Measurements from ENCODE around the gene SLC12A9. TPM values are rescaled to one million over a fixed set of nuclear protein-coding genes. Genes with fewer than 3 reads are reported as not detected.

SLC12A9 gene
- total RNA-seq, 1 donor from 2014 or later, result 30.5 TPM

DNA sequence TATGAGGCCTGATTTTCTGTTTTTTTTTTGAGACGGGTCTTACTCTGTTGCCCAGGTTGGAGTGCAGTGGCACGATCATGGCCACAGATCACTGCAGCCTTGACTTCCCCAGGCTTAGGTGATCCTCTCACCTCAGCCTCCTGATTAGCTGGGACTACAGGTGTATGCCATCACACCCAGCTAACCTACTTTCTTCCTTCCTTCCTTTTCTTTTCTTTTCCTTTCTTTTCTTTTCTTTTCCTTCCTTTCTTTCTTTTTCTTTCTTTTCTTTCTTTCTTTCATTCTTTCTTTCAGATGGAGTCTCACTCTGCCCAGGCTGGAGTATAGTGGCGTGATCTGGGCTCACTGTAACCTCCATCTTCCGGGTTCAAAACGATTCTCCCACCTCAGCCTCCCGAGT lies 26.2 kb downstream of the SLC12A9 start:
- H3K27ac Mint-ChIP-seq (ENCODE audit: unreplicated experiment), result peak overlapping the region; percentile 41
- DNase-seq (ENCODE audit: low read depth) (no peak), FAIRE-seq (no peak)
- Histone ChIP-seq H2AFZ (ENCODE audit: low read depth, low read length) (no peak overlapping the region), H3K9ac (ENCODE audit: low read length) (no peak overlapping the region), H3K9me3 (ENCODE audit: insufficient read depth, low read depth, low read length) (no peaks in the 10 kb centered on the region), H3K36me3 (ENCODE audit: insufficient read depth, low read length) (peaks cover 39% of the 10 kb centered on the region), H3K4me3 (ENCODE audit: insufficient read depth, low read depth, low read length) (no peak overlapping the region), H3K79me2 (ENCODE audit: insufficient read depth, low read length) (peaks cover 91% of the 10 kb centered on the region), H3K27me3 (ENCODE audit: insufficient read depth, low read length) (no peaks in the 10 kb centered on the region), H3K4me2 (ENCODE audit: low read length) (no peak overlapping the region), H3K27ac (ENCODE audit: low read depth, low read length) (no peak overlapping the region), H4K20me1 (ENCODE audit: insufficient read depth, low read length) (peaks cover 72% of the 10 kb centered on the region), H3K4me1 (ENCODE audit: insufficient read depth, low read length) (peaks cover 19% of the 10 kb centered on the region)
- H3K4me3 Mint-ChIP-seq (ENCODE audit: unreplicated experiment), result peak overlapping the region; percentile 68
- no peak for TF ChIP-seq EZH2 (IDR thresholded peaks at IDR 0.05; ENCODE audit: insufficient read depth, low read length)
- TF ChIP-seq, protein P1, sequence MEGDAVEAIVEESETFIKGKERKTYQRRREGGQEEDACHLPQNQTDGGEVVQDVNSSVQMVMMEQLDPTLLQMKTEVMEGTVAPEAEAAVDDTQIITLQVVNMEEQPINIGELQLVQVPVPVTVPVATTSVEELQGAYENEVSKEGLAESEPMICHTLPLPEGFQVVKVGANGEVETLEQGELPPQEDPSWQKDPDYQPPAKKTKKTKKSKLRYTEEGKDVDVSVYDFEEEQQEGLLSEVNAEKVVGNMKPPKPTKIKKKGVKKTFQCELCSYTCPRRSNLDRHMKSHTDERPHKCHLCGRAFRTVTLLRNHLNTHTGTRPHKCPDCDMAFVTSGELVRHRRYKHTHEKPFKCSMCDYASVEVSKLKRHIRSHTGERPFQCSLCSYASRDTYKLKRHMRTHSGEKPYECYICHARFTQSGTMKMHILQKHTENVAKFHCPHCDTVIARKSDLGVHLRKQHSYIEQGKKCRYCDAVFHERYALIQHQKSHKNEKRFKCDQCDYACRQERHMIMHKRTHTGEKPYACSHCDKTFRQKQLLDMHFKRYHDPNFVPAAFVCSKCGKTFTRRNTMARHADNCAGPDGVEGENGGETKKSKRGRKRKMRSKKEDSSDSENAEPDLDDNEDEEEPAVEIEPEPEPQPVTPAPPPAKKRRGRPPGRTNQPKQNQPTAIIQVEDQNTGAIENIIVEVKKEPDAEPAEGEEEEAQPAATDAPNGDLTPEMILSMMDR (IDR thresholded peaks at IDR 0.05; ENCODE audit: insufficient read depth, low read depth, low read length), result no peak
- H3K4me1 Mint-ChIP-seq (ENCODE audit: low read depth, unreplicated experiment), result peaks cover 6% of the 10 kb centered on the region
- H3K27me3 Mint-ChIP-seq (ENCODE audit: low read depth, unreplicated experiment), result no peaks in the 10 kb centered on the region
- H3K36me3 Mint-ChIP-seq (ENCODE audit: low read depth, unreplicated experiment), result peaks cover 26% of the 10 kb centered on the region
- peaks cover 1% of the 10 kb centered on the region for H3K9me3 Mint-ChIP-seq (ENCODE audit: unreplicated experiment)

DNA sequence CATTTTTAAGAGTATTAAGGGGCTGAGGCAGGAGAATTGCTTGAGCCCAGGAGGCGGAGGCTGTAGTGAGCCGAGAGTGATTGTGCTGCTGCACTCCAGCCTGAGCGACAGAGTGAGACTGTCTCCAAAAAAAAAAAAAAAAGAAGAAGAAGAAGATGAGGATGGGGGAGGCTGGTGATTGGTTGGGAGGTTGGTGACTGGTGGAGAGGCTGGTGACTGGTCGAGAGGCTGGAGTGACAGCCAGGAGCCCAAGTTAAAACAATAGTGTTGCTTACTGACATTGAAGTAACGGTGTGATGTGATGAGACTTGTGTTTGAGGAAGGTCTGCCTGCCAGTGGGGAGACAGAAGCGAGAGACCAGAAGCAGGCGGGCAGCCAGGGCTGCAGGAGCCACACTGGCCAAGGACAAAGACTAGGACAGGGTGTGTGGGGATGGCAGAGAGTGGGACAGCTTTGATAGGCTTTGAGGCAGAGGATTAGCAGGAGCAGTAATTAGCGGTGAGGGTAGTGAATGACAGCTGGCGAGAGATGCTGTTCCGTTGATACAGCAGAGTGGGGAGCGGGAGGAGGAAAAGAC lies 27.3 kb downstream of the SLC12A9 start:
- no peaks in the 10 kb centered on the region for H3K9me3 ChIP-seq (ENCODE audit: insufficient read depth, low read depth, low read length)
- Mint-ChIP-seq H3K4me3 (ENCODE audit: unreplicated experiment) (peak overlapping the region; percentile 47), H3K9me3 (ENCODE audit: unreplicated experiment) (peaks cover 1% of the 10 kb centered on the region), H3K27me3 (ENCODE audit: low read depth, unreplicated experiment) (no peaks in the 10 kb centered on the region), H3K27ac (ENCODE audit: unreplicated experiment) (no peak overlapping the region), H3K36me3 (ENCODE audit: low read depth, unreplicated experiment) (peaks cover 23% of the 10 kb centered on the region), H3K4me1 (ENCODE audit: low read depth, unreplicated experiment) (peaks cover 6% of the 10 kb centered on the region)
- peak overlapping the region; percentile 37 for H3K4me2 ChIP-seq (ENCODE audit: low read length)
- H3K9ac ChIP-seq (ENCODE audit: low read length), result peak overlapping the region; percentile 43
- DNase-seq (ENCODE audit: low read depth) (no peak), FAIRE-seq (no peak)
- H3K4me3 ChIP-seq (ENCODE audit: insufficient read depth, low read depth, low read length), result no peak overlapping the region
- H3K79me2 ChIP-seq (ENCODE audit: insufficient read depth, low read length), result peaks cover 91% of the 10 kb centered on the region
- peaks cover 82% of the 10 kb centered on the region for H4K20me1 ChIP-seq (ENCODE audit: insufficient read depth, low read length)
- H2AFZ ChIP-seq (ENCODE audit: low read depth, low read length), result no peak overlapping the region
- no peaks in the 10 kb centered on the region for H3K27me3 ChIP-seq (ENCODE audit: insufficient read depth, low read length)
- H3K36me3 ChIP-seq (ENCODE audit: insufficient read depth, low read length), result peaks cover 35% of the 10 kb centered on the region
- H3K27ac ChIP-seq (ENCODE audit: low read depth, low read length), result no peak overlapping the region
- peaks cover 12% of the 10 kb centered on the region for H3K4me1 ChIP-seq (ENCODE audit: insufficient read depth, low read length)
- TF ChIP-seq, protein P1 (IDR thresholded peaks at IDR 0.05; ENCODE audit: insufficient read depth, low read depth, low read length), result no peak
- no peak for TF ChIP-seq EZH2 (IDR thresholded peaks at IDR 0.05; ENCODE audit: insufficient read depth, low read length)

DNA sequence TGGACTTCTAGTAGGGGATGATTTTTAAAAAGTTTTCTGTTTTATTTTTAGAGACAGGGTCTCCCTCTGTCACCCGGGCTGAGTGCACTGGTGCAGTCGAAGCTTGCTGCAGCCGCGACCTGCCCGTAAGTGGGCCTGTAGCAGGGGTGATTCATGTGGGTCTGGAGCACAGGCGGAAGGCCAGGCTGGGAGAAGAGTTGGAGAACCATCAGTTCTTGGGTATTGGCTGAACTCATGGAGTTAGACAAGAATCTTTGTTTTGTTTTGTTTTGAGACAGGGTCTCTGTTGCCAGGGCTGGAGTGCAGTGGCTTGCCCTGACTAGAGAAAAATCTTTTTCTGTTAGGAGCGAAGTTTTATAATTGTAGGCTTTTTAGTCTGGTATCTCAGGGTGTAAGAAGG lies 28.1 kb downstream of the SLC12A9 start:
- no peak overlapping the region for H3K27ac ChIP-seq (ENCODE audit: low read depth, low read length)
- H3K9me3 ChIP-seq (ENCODE audit: insufficient read depth, low read depth, low read length), result no peaks in the 10 kb centered on the region
- H3K27ac Mint-ChIP-seq (ENCODE audit: unreplicated experiment), result no peak overlapping the region
- no peaks in the 10 kb centered on the region for H3K27me3 ChIP-seq (ENCODE audit: insufficient read depth, low read length)
- no peak overlapping the region for H3K4me3 Mint-ChIP-seq (ENCODE audit: unreplicated experiment)
- TF ChIP-seq, protein P1 (IDR thresholded peaks at IDR 0.05; ENCODE audit: insufficient read depth, low read depth, low read length), result no peak
- TF ChIP-seq EZH2 (IDR thresholded peaks at IDR 0.05; ENCODE audit: insufficient read depth, low read length), result no peak
- H3K79me2 ChIP-seq (ENCODE audit: insufficient read depth, low read length), result peaks cover 88% of the 10 kb centered on the region
- H3K4me1 Mint-ChIP-seq (ENCODE audit: low read depth, unreplicated experiment), result peaks cover 6% of the 10 kb centered on the region
- no peak for DNase-seq (ENCODE audit: low read depth)
- H3K4me1 ChIP-seq (ENCODE audit: insufficient read depth, low read length), result peaks cover 12% of the 10 kb centered on the region
- H2AFZ ChIP-seq (ENCODE audit: low read depth, low read length), result no peak overlapping the region
- no peak overlapping the region for H3K4me3 ChIP-seq (ENCODE audit: insufficient read depth, low read depth, low read length)
- H4K20me1 ChIP-seq (ENCODE audit: insufficient read depth, low read length), result peaks cover 88% of the 10 kb centered on the region
- H3K36me3 ChIP-seq (ENCODE audit: insufficient read depth, low read length), result peaks cover 39% of the 10 kb centered on the region
- no peak overlapping the region for H3K9ac ChIP-seq (ENCODE audit: low read length)
- peaks cover 24% of the 10 kb centered on the region for H3K36me3 Mint-ChIP-seq (ENCODE audit: low read depth, unreplicated experiment)
- H3K9me3 Mint-ChIP-seq (ENCODE audit: unreplicated experiment), result peaks cover 1% of the 10 kb centered on the region
- FAIRE-seq, result no peak
- H3K27me3 Mint-ChIP-seq (ENCODE audit: low read depth, unreplicated experiment), result no peaks in the 10 kb centered on the region
- no peak overlapping the region for H3K4me2 ChIP-seq (ENCODE audit: low read length)

All from astrocyte (in vitro differentiated cells and primary cell).